RWPE2 (cell line): ENCODE measurements around the gene LAMP2.

Experiments
- ATAC-seq: fragments of 200-7000 bp; cut with Tn5 transposase; 3 replicates; pipeline ENCODE4 v1.9.1; 2021; ENCODE audit warnings: low read depth
- DNase-seq: peaks from one replicate; pipeline ENCODE4 v3.0.0-alpha.2; 2020; ENCODE audit warnings: low spot score
- H3K27ac ChIP-seq: fragments of 450-650 bp; 2 replicates; pipeline ENCODE4 v1.5.1; 2017; ENCODE audit warnings: mild to moderate bottlenecking; ENCODE audit not compliant: poor library complexity, severe bottlenecking
- H3K27me3 ChIP-seq: fragments of 250-450 bp; sonication (Bioruptor Pico); 2 replicates; pipeline ENCODE4 v1.5.1; 2021; ENCODE audit warnings: mild to moderate bottlenecking, moderate library complexity; ENCODE audit not compliant: insufficient read depth, poor library complexity, severe bottlenecking
- H3K36me3 ChIP-seq: fragments of 250-450 bp; sonication (Bioruptor Pico); 2 replicates; pipeline ENCODE4 v1.5.1; 2020; ENCODE audit warnings: low read depth, mild to moderate bottlenecking, moderate library complexity
- H3K4me1 ChIP-seq: fragments of 250-450 bp; sonication (Bioruptor Pico); 2 replicates; pipeline ENCODE4 v1.5.1; 2021; ENCODE audit warnings: mild to moderate bottlenecking, moderate library complexity; ENCODE audit not compliant: insufficient read depth, poor library complexity, severe bottlenecking
- H3K4me3 ChIP-seq: fragments of 250-450 bp; sonication (Bioruptor Pico); 2 replicates; pipeline ENCODE4 v1.5.1; 2021; ENCODE audit warnings: mild to moderate bottlenecking, moderate library complexity; ENCODE audit not compliant: severe bottlenecking
- H3K9me3 ChIP-seq: fragments of 250-450 bp; sonication (Bioruptor Pico); 2 replicates; pipeline ENCODE4 v1.5.1; 2021; ENCODE audit warnings: mild to moderate bottlenecking, moderate library complexity; ENCODE audit not compliant: severe bottlenecking
- TF ChIP-seq, protein P1 (sequence below): fragments of 450-650 bp; IDR thresholded peaks from one replicate; pipeline ENCODE4 v1.5.1; 2017; ENCODE audit warnings: mild to moderate bottlenecking, moderate library complexity; ENCODE audit not compliant: poor library complexity, severe bottlenecking

Gene LAMP2

GRCh38 chrX:120426599-120426998, 42.5 kb downstream of the LAMP2 start:
- TF ChIP-seq, protein P1, sequence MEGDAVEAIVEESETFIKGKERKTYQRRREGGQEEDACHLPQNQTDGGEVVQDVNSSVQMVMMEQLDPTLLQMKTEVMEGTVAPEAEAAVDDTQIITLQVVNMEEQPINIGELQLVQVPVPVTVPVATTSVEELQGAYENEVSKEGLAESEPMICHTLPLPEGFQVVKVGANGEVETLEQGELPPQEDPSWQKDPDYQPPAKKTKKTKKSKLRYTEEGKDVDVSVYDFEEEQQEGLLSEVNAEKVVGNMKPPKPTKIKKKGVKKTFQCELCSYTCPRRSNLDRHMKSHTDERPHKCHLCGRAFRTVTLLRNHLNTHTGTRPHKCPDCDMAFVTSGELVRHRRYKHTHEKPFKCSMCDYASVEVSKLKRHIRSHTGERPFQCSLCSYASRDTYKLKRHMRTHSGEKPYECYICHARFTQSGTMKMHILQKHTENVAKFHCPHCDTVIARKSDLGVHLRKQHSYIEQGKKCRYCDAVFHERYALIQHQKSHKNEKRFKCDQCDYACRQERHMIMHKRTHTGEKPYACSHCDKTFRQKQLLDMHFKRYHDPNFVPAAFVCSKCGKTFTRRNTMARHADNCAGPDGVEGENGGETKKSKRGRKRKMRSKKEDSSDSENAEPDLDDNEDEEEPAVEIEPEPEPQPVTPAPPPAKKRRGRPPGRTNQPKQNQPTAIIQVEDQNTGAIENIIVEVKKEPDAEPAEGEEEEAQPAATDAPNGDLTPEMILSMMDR = no peak
- peak overlapping the region; percentile 30 for H3K27ac ChIP-seq
- no peak for DNase-seq

DNA sequence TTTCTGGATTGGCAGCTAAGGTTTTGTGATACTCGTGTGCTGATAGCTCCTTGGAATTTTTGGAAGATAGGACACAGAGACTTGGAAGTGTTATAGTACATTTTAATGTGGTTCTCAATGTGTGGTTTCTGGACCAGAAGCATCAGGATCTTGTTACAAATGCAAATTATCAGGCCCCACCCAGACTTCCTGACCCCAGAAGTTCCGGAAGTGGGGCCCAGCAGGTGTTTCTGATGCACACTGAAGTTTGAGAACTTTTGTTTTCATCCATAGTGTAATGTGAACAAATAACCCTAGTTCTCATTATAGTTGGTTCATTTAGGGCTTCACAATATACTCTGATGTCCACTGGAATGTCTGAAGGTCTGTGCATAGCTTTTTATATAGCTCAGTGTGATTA, 49.6 kb downstream of the LAMP2 start:
- H3K27ac ChIP-seq = no peak overlapping the region
- H3K36me3 ChIP-seq = no peaks in the 10 kb centered on the region
- ATAC-seq (no peak), DNase-seq (no peak)
- H3K4me3 ChIP-seq = no peak overlapping the region
- no peaks in the 10 kb centered on the region for H3K27me3 ChIP-seq
- no peaks in the 10 kb centered on the region for H3K4me1 ChIP-seq
- TF ChIP-seq, protein P1 = no peak
- no peaks in the 10 kb centered on the region for H3K9me3 ChIP-seq

More at GRCh38 chrX:120426599-120426998, 42.5 kb downstream of the LAMP2 start:
- peak; percentile 61; the same call in 2 of the 3 replicates for ATAC-seq
- H3K36me3 ChIP-seq = no peaks in the 10 kb centered on the region
- H3K4me1 ChIP-seq = peaks cover 17% of the 10 kb centered on the region
- H3K27me3 ChIP-seq = no peaks in the 10 kb centered on the region
- H3K9me3 ChIP-seq = no peaks in the 10 kb centered on the region
- no peak overlapping the region for H3K4me3 ChIP-seq

- H3K9me3 ChIP-seq = no peaks in the 10 kb centered on the region
- no peaks in the 10 kb centered on the region for H3K4me1 ChIP-seq
- no peaks in the 10 kb centered on the region for H3K27me3 ChIP-seq
- ATAC-seq (no peak), DNase-seq (no peak)
- TF ChIP-seq, protein P1 = no peak
- no peaks in the 10 kb centered on the region for H3K36me3 ChIP-seq
- no peak overlapping the region for H3K27ac ChIP-seq
- H3K4me3 ChIP-seq = no peak overlapping the region
These were observed 60.9 kb downstream of the LAMP2 start for GRCh38 chrX:120408168-120408567.

- ATAC-seq = no peak
- Histone ChIP-seq H3K4me1 (no peaks in the 10 kb centered on the region), H3K36me3 (no peaks in the 10 kb centered on the region), H3K4me3 (no peak overlapping the region), H3K27ac (no peak overlapping the region), H3K9me3 (no peaks in the 10 kb centered on the region), H3K27me3 (no peaks in the 10 kb centered on the region)
- TF ChIP-seq, protein P1 = no peak
- no peak for DNase-seq
These were observed 62.5 kb downstream of the LAMP2 start for GRCh38 chrX:120406638-120407037.

- Histone ChIP-seq H3K27ac (no peak overlapping the region), H3K36me3 (no peaks in the 10 kb centered on the region), H3K4me1 (no peaks in the 10 kb centered on the region), H3K4me3 (no peak overlapping the region), H3K27me3 (no peaks in the 10 kb centered on the region), H3K9me3 (no peaks in the 10 kb centered on the region)
- ATAC-seq (0 out of 3 replicates have a peak, but pooled peaks have one; percentile 44), DNase-seq (no peak)
- TF ChIP-seq, protein P1 = no peak
These were observed 66.7 kb downstream of the LAMP2 start for GRCh38 chrX:120402369-120402768.
